ENCODE data around the gene POLN. TPM values are rescaled to one million over a fixed set of nuclear protein-coding genes. Genes with fewer than 3 reads are reported as not detected.

The POLN gene
- polyA plus RNA-seq, 1 donor (not counting 4 experiments of a cell fraction or from before 2014, with no cell fraction given) = 1.3 TPM

DNA sequence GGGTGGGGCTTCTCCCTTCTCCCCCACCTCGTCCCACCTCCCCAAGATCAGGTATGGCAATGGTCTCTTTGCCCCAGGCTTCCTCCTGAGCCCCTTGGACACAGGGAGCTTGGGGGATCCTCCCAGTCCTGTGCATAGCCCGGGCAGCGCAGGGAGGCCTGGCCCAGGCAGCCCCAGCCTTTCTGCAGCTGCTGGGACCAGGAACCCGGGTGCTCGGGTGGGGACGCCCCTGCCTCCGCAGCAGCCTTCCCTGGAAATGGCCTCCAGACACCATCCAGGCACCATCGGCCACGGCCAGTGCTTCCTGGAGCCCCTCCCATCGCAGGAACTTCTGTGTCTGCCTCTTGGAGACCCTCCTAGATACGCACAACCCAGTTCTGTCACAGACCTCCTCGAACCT is 25.9 kb upstream of the POLN start:
- Histone ChIP-seq H4K20me1 (ENCODE audit: control insufficient read depth, extremely low read depth, insufficient read depth, low read length) (no peaks in the 10 kb centered on the region), H2AFZ (ENCODE audit: control insufficient read depth, low read length) (no peak overlapping the region), H3K9ac (ENCODE audit: control insufficient read depth, extremely low read depth, insufficient read depth, low read length) (no peak overlapping the region), H3K4me2 (ENCODE audit: control insufficient read depth, extremely low read depth, insufficient read depth, low read depth, low read length) (no peak overlapping the region), H3K36me3 (ENCODE audit: control insufficient read depth in 2 of 2, extremely low read depth in 1 of 2, insufficient read depth in 2 of 2, low read length in 2 of 2) (no peaks in the 10 kb centered on the region), H3K27ac (ENCODE audit: control insufficient read depth, insufficient read depth, low read length) (no peak overlapping the region), H3K4me3 (ENCODE audit: control insufficient read depth in 2 of 3, extremely low read depth in 1 of 3, insufficient read depth in 2 of 3, low read depth in 1 of 3, low read length in 3 of 3) (no peak overlapping the region), H3K9me1 (ENCODE audit: control insufficient read depth, extremely low read depth, insufficient read depth, low read length) (no peaks in the 10 kb centered on the region), H3K9me3 (ENCODE audit: control insufficient read depth, low read depth, low read length) (no peaks in the 10 kb centered on the region), H3K4me1 (ENCODE audit: control insufficient read depth, extremely low read depth, insufficient read depth, low read length) (no peaks in the 10 kb centered on the region), H3K79me2 (ENCODE audit: control insufficient read depth, insufficient read depth, low read length) (no peaks in the 10 kb centered on the region), H3K27me3 (ENCODE audit: control insufficient read depth, extremely low read depth, insufficient read depth, low read length) (no peaks in the 10 kb centered on the region)
- DNase-seq (ENCODE audit: low read depth, low spot score) (no peak), FAIRE-seq (no peak)
- TF ChIP-seq CTCF (optimal IDR thresholded peaks at IDR 0.05 in 1 of 3, IDR thresholded peaks at IDR 0.05 in 1 of 3, conservative IDR thresholded peaks at IDR 0.05 in 1 of 3; ENCODE audit: extremely low read depth in 1 of 3, insufficient read depth in 2 of 3, low read length in 3 of 3) = no peak
- no peak for TF ChIP-seq EZH2 (IDR thresholded peaks at IDR 0.05; ENCODE audit: low read length)
- dilution Hi-C loops (cut with MboI; ENCODE audit: extremely low pct_ligation_motif_present, low sequenced_read_pairs) = no loop called here

- H4K20me1 ChIP-seq (ENCODE audit: control insufficient read depth, extremely low read depth, insufficient read depth, low read length) = no peaks in the 10 kb centered on the region
- H3K9me1 ChIP-seq (ENCODE audit: control insufficient read depth, extremely low read depth, insufficient read depth, low read length) = no peaks in the 10 kb centered on the region
- no peak overlapping the region for H3K9ac ChIP-seq (ENCODE audit: control insufficient read depth, extremely low read depth, insufficient read depth, low read length)
- dilution Hi-C loops (cut with MboI; ENCODE audit: extremely low pct_ligation_motif_present, low sequenced_read_pairs) = no loop called here
- no peak overlapping the region for H3K4me2 ChIP-seq (ENCODE audit: control insufficient read depth, extremely low read depth, insufficient read depth, low read depth, low read length)
- FAIRE-seq = no peak
- no peaks in the 10 kb centered on the region for H3K36me3 ChIP-seq (ENCODE audit: control insufficient read depth in 2 of 2, extremely low read depth in 1 of 2, insufficient read depth in 2 of 2, low read length in 2 of 2)
- no peak for DNase-seq (ENCODE audit: low read depth, low spot score)
- H3K4me1 ChIP-seq (ENCODE audit: control insufficient read depth, extremely low read depth, insufficient read depth, low read length) = peaks cover 3% of the 10 kb centered on the region
- TF ChIP-seq EZH2 (IDR thresholded peaks at IDR 0.05; ENCODE audit: low read length) (no peak), CTCF (optimal IDR thresholded peaks at IDR 0.05 in 1 of 3, IDR thresholded peaks at IDR 0.05 in 1 of 3, conservative IDR thresholded peaks at IDR 0.05 in 1 of 3; ENCODE audit: extremely low read depth in 1 of 3, insufficient read depth in 2 of 3, low read length in 3 of 3) (no peak)
- no peak overlapping the region for H3K4me3 ChIP-seq (ENCODE audit: control insufficient read depth in 2 of 3, extremely low read depth in 1 of 3, insufficient read depth in 2 of 3, low read depth in 1 of 3, low read length in 3 of 3)
- no peaks in the 10 kb centered on the region for H3K27me3 ChIP-seq (ENCODE audit: control insufficient read depth, extremely low read depth, insufficient read depth, low read length)
- no peaks in the 10 kb centered on the region for H3K9me3 ChIP-seq (ENCODE audit: control insufficient read depth, low read depth, low read length)
- H3K79me2 ChIP-seq (ENCODE audit: control insufficient read depth, insufficient read depth, low read length) = no peaks in the 10 kb centered on the region
- H3K27ac ChIP-seq (ENCODE audit: control insufficient read depth, insufficient read depth, low read length) = no peak overlapping the region
- H2AFZ ChIP-seq (ENCODE audit: control insufficient read depth, low read length) = no peak overlapping the region
Measured at GRCh38 chr4:2267320-2267811, 25.4 kb upstream of the POLN start.

Measured in keratinocyte (primary cell).